Breast epithelium (tissue), 3 donors: Measurements from ENCODE around the gene IGIP.

Experiments used
- POLR2A ChIP-seq: fragments of 450-650 bp; IDR thresholded peaks from one replicate; pipeline ENCODE4 v1.6.1; 2016; ENCODE audit warnings: antibody characterized with exemption, mild to moderate bottlenecking, moderate library complexity
- POLR2AphosphoS5 ChIP-seq, 3 donors: sonication (generic); formaldehyde crosslinking; IDR thresholded peaks; one replicate each; pipeline ENCODE4 v1.6.1; 2017; ENCODE audit warnings: antibody characterized with exemption in 3 of 3
- TF ChIP-seq, protein P1 (sequence below), 3 donors: fragments of 450-650 bp; IDR thresholded peaks; one replicate each; pipeline ENCODE4 v1.5.1; 2016 to 2017; ENCODE audit warnings: antibody characterized with exemption in 3 of 3, mild to moderate bottlenecking in 3 of 3, moderate library complexity in 3 of 3

DNA sequence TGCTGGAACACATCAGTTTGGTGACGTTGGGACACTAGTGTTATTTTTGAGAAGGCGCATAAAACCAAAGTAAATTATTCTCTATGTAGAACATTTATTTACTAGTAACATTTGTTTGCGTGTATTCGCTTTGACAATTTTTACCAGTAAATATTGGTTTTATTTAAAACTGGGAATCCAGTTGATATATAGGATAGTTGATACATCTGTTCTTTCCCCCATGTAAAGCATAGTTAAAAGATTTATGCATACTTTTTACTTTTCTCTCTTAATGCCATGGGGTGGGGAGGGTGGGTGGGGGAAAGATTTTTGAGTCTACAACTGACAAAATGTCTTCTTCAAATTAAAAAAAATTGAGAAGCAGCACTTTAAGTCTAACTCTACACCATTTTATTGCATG is at the start of gene IGIP:
- TF ChIP-seq POLR2AphosphoS5 (IDR thresholded peaks at IDR 0.05), result no peak
- no peak for TF ChIP-seq POLR2A
- TF ChIP-seq, protein P1, sequence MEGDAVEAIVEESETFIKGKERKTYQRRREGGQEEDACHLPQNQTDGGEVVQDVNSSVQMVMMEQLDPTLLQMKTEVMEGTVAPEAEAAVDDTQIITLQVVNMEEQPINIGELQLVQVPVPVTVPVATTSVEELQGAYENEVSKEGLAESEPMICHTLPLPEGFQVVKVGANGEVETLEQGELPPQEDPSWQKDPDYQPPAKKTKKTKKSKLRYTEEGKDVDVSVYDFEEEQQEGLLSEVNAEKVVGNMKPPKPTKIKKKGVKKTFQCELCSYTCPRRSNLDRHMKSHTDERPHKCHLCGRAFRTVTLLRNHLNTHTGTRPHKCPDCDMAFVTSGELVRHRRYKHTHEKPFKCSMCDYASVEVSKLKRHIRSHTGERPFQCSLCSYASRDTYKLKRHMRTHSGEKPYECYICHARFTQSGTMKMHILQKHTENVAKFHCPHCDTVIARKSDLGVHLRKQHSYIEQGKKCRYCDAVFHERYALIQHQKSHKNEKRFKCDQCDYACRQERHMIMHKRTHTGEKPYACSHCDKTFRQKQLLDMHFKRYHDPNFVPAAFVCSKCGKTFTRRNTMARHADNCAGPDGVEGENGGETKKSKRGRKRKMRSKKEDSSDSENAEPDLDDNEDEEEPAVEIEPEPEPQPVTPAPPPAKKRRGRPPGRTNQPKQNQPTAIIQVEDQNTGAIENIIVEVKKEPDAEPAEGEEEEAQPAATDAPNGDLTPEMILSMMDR (IDR thresholded peaks at IDR 0.05), result no peak
